Epithelial cell of proximal tubule (primary cell): ENCODE data around the gene SUMF2. TPM values are rescaled to one million over a fixed set of nuclear protein-coding genes. Genes with fewer than 3 reads are reported as not detected.
"Not testable (repeated sequence)": the region's sequence is repeated elsewhere in the genome, so short reads cannot be mapped to it uniquely, and the experiment has no call there.

Experiments used
- DNase-seq: peaks from one replicate; pipeline ENCODE4 v3.0.0-alpha.2; 2011; ENCODE audit warnings: low read depth
- H3K4me3 ChIP-seq: 2 replicates; pipeline ENCODE4 v1.5.1; 2011; ENCODE audit warnings: low read depth, mild to moderate bottlenecking, low read length
- total RNA-seq: library from RNA; depleted of rRNA; stranded (reverse); fragments of >200 nt; gene quantifications from 2 replicates; pipeline ENCODE4 v1.2.3, GENCODE V29; 2015
- TF ChIP-seq, protein P1 (sequence below): conservative IDR thresholded peaks from 2 replicates; pipeline ENCODE4 v1.5.1; 2012; ENCODE audit warnings: low read depth, mild to moderate bottlenecking, low read length

Gene SUMF2
- total RNA-seq, 1 donor from 2014 or later, result 72.1 TPM

- DNase-seq, result peak; percentile 50
- TF ChIP-seq, protein P1, sequence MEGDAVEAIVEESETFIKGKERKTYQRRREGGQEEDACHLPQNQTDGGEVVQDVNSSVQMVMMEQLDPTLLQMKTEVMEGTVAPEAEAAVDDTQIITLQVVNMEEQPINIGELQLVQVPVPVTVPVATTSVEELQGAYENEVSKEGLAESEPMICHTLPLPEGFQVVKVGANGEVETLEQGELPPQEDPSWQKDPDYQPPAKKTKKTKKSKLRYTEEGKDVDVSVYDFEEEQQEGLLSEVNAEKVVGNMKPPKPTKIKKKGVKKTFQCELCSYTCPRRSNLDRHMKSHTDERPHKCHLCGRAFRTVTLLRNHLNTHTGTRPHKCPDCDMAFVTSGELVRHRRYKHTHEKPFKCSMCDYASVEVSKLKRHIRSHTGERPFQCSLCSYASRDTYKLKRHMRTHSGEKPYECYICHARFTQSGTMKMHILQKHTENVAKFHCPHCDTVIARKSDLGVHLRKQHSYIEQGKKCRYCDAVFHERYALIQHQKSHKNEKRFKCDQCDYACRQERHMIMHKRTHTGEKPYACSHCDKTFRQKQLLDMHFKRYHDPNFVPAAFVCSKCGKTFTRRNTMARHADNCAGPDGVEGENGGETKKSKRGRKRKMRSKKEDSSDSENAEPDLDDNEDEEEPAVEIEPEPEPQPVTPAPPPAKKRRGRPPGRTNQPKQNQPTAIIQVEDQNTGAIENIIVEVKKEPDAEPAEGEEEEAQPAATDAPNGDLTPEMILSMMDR, result no peak
- H3K4me3 ChIP-seq, result peak overlapping the region; percentile 73
These were observed 41.4 kb downstream of the SUMF2 start for GRCh38 chr7:56105508-56105907.

DNA sequence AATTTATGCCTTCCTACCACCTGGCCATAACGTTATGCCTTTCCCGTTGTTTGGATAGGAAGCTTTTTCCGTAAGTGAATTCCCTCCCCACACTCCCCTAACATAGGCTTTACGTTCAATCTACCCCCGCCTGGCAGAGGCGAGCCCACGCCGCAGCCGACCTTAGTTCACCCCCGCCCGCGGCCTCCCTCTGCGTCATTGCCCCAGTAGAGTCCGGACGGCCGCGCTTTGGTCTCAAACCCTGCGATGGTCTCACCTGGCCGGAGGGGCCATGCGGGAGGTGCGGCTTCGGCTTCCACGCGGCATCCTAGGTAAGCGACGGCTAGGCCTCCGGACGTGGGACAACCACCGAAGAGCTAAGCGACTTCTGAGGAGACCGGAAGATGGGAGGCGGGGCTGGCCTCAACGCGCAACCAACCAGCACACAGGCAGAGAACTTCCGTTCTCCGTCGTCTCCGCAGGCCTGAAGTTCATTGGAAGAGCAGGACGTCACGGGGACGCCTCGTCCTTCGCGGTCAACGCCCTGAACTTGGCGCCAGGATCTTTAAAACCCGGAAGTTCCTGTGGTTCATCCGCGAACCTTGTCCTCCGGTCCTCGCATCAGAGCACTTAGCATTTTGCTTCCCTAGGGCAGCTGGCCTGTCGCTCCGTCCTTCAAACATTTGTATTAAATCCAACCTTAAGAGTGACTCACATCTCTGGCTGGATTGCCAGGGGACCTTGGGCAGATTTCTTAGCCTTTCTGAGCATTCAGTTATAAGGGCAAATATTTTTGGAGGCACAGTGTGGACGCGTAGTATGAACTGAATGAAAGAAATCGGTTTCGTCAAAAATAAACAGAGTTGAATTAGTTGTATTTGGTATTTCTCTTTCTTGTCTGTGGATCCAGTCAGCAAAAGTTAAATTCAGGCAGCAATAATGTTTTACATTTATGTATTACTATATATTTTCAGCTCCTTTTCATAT, 42.3 kb downstream of the SUMF2 start, which contains the start of gene CHCHD2:
Gene CHCHD2 (minus strand): TSS at position 369 of the 966 bp plus-strand sequence. CDS start 63 bp downstream, at position 306.
- peak within 1 kb of the TSS; percentile 73 for H3K4me3 ChIP-seq
- DNase-seq, result peak; percentile 90
- TF ChIP-seq, protein P1, result no peak

GRCh38 chr7:56107954-56108258, 43.8 kb downstream of the SUMF2 start:
- DNase-seq, result no peak
- H3K4me3 ChIP-seq, result no peak overlapping the region
- TF ChIP-seq, protein P1, result no peak

GRCh38 chr7:56110611-56111010, 46.5 kb downstream of the SUMF2 start:
- TF ChIP-seq, protein P1, result no peak
- DNase-seq, result no peak

DNA sequence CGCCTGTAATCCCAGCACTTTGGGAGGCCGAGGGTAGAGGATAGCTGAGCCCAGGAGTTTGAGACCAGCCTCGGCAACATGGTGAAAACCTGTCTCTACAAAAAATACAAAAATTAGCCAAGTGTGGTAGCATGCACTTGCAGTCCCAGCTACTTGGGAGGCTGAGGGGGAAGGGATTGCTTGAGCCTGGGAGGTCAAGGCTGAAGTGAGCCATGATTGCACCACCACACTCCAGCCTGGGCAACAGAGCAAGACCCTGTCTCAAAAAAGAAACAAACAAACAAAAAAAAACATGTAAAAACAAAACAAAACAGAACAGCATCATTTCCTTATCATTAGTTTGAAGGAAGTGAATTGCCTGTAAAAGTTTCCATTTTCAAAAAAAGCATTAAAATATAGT, 48.2 kb downstream of the SUMF2 start:
- not testable (repeated sequence) for H3K4me3 ChIP-seq, DNase-seq

More at GRCh38 chr7:56110611-56111010, 46.5 kb downstream of the SUMF2 start:
- H3K4me3 ChIP-seq, result no peak overlapping the region

DNA sequence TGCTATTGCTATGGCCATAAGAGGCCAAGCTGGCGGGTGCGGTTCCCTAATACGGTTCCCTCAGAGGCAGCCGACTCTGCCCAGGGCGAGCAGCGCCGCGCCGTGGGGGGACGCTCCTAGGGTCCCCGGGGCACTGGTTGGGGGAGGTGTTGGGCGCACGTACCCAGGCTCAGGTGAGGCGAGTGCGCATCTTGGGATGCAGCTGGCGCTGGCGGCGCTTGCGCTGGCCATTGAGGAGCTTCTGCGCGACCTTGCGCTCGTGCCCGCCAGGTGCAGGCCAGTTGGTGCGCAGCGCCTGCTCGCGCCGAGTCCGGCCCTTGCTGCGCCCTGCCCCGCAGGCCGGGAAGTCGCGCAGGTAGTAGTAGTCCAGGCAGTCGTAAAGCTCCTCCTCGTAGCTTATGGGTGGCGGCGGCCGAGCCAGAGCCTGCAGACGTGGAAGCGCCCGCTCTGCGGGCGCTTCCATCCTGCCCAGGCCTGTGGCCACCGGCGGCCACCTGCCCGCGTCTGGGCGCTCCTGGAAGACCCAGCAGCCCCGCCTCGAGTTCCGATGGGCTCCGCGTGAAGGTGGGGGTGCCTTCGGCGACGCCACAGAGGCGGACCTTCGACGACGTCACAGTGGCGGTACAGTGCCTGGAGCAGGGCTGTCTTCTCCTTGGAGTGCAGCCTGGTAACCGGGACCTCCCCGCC, 51.9 kb downstream of the SUMF2 start, which contains the start of gene NUPR2:
Gene NUPR2 (minus strand): TSS at position 566 of the 687 bp plus-strand sequence. CDS start 103 bp downstream, at position 463.
- peak within 1 kb of the TSS; percentile 13 for H3K4me3 ChIP-seq
- TF ChIP-seq, protein P1, result no peak
- DNase-seq, result no peak

GRCh38 chr7:56121440-56121839, 57.4 kb downstream of the SUMF2 start:
- no peak overlapping the region for H3K4me3 ChIP-seq
- no peak for DNase-seq
- TF ChIP-seq, protein P1, result no peak
